ENCODE measurements around the gene KLK5.
"Not testable (repeated sequence)": the region's sequence is repeated elsewhere in the genome, so short reads cannot be mapped to it uniquely, and the experiment has no call there.

The KLK5 gene

DNA sequence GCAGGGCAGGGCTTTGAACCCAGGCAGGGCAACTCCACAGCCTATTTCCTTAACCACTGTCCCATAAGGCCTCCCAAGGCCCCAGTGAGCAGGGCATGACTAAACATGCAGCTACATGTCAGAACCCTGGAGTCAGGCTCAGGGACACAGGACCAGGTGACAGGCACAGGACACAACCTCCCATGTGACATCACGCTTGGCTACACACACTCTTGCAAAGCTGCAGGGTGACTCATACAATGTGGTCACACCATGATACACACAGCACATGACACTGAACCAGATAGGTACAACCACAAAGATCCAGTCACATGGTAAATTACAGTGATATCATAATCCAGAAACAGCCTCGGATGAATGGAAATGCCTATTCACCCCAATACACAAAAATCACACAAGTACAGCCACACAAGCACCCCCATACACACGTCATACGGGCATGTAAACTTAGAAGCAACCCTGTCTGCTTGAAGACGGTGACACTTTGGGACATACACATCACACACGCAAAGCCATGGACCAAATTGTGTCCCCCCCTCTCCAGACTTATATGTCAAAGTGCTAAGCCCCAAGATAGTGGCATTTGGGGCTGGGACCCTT, 56.1 kb downstream of the KLK5 start:
- intact Hi-C loops (cut with DNase I), result no loop called here
- no peak for DNase-seq

DNA sequence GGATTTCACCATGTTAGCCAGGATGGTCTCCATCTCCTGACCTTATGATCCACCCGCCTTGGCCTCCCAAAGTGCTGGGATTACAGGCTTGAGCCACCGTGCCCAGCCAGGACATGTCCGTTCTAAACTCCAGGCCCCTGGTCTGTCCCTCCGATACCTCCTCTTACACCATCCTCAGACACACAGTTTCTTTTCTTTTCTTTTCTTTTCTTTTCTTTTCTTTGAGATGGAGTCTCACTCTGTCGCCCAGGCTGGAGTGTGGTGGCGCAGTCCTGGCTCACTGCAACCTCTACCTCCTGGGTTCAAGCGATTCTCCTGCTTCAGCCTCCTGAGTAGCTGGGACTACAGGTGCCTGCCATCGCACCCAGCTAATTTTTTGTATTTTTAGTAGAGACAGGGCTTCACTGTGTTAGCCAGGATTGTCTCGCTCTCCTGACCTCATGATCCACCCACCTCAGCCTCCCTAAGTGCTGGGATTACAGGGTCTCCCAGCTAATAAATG, 56.7 kb downstream of the KLK5 start:
- intact Hi-C loops (cut with DNase I), result not testable (repeated sequence)

DNA sequence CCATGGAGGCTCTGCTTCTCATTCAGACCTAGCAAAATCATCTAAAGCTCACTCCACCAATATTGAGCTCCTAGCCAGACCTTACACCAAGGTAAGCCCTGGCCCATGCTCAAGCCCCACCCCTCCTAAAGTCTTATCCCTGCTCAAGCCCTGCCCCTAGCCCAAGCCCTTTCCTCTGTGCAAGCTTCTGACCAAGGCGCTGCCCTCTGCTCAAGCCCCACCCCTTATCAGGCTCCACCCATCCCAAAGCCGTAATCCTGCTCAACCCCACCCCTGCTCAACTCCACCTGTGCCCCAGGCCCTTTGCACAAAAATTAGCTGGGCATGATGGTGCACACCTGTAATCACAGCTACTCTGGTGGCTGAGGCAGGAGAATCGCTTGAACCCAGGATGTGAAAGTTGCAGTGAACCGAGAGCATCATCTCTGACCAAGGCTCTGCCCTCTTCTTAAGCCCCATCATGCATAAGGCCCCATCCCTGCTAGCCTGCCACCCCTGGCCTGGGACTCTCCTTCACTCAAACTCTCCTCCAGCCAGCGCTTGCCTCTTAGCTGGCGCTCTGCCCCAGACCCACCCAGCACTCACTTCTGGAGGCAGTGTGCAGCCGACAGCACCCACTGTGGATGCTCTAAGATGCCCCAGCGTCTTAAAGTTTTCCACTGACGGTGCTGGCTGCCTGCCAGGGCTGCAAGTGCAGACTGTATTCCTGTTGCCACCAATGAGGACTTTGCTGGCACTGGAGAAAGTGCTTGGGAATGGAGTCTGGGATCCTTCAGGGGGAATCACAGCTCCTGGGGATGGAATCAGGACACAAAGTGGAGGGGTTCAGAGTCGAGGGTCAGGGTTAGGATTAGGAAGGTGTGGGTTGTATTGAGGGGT, 58.1 kb downstream of the KLK5 start:
- intact Hi-C loops (cut with DNase I), result no loop called here
- DNase-seq, result no peak

More for the DNA sequence above, 56.7 kb downstream of the KLK5 start:
- not testable (repeated sequence) for DNase-seq
